Liver (tissue), 9 donors: Measurements from ENCODE around the gene PZP. TPM values are rescaled to one million over a fixed set of nuclear protein-coding genes. Genes with fewer than 3 reads are reported as not detected.
A peak's percentile ranks its signal among the peaks of the same experiment; 100 is the strongest.

Experiments used
- DNase-seq: peaks from one replicate; pipeline ENCODE4 v3.0.0-alpha.2; 2017; ENCODE audit warnings: low spot score
- H3K27ac ChIP-seq, 2 donors: one replicate each; pipeline ENCODE4 v1.7.0; 2013; ENCODE audit warnings: inconsistent platforms in 2 of 2, low read length in 2 of 2, control low read depth in 1 of 2, low read depth in 1 of 2, mild to moderate bottlenecking in 1 of 2
- H3K27me3 ChIP-seq, 4 donors: one replicate each; pipeline versions ENCODE4 v1.6.1 to v1.7.0; 2013; ENCODE audit warnings: low read length in 3 of 4, inconsistent platforms in 1 of 4, mild to moderate bottlenecking in 1 of 4, moderate library complexity in 1 of 4; ENCODE audit not compliant: control insufficient read depth in 4 of 4, insufficient read depth in 4 of 4
- H3K36me3 ChIP-seq, 4 donors: one replicate each; pipeline versions ENCODE4 v1.6.1 to v1.7.0; 2013; ENCODE audit warnings: low read length in 3 of 4, mild to moderate bottlenecking in 3 of 4, low read depth in 1 of 4, moderate library complexity in 1 of 4; ENCODE audit not compliant: control insufficient read depth in 4 of 4, insufficient read depth in 3 of 4
- H3K4me1 ChIP-seq, 4 donors: one replicate each; pipeline versions ENCODE4 v1.6.1 to v1.7.0; 2013; ENCODE audit warnings: low read length in 3 of 4, mild to moderate bottlenecking in 3 of 4, moderate library complexity in 1 of 4; ENCODE audit not compliant: control insufficient read depth in 4 of 4, insufficient read depth in 4 of 4
- H3K4me3 ChIP-seq, 3 donors: one replicate each; pipeline versions ENCODE4 v1.6.1 to v1.7.0; 2013; ENCODE audit warnings: low read length in 3 of 3, control low read depth in 1 of 3, low read depth in 1 of 3, mild to moderate bottlenecking in 1 of 3
- H3K9ac ChIP-seq, 2 donors: one replicate each; pipeline ENCODE4 v1.7.0; 2013; ENCODE audit warnings: low read length in 2 of 2, mild to moderate bottlenecking in 2 of 2, moderate library complexity in 2 of 2, control low read depth in 1 of 2, low read depth in 1 of 2
- H3K9me3 ChIP-seq, 4 donors: one replicate each; pipeline versions ENCODE4 v1.6.1 to v1.7.0; 2013; ENCODE audit warnings: low read length in 3 of 4; ENCODE audit not compliant: control insufficient read depth in 4 of 4
- EGR1 ChIP-seq, 2 donors: IDR thresholded peaks; 2 replicates each; pipeline ENCODE4 v1.6.1; 2016 to 2018; ENCODE audit warnings: antibody characterized with exemption in 2 of 2, low read depth in 2 of 2
- HNF4A ChIP-seq, 2 donors: conservative IDR thresholded peaks; 2 replicates each; pipeline ENCODE4 v1.6.1; 2016; ENCODE audit warnings: antibody characterized with exemption in 2 of 2, mild to moderate bottlenecking in 2 of 2
- HNF4G ChIP-seq: IDR thresholded peaks from 2 replicates; pipeline ENCODE4 v1.6.1; 2016; ENCODE audit warnings: antibody characterized with exemption
- NR2F2 ChIP-seq: IDR thresholded peaks from 2 replicates; pipeline ENCODE4 v1.6.1; 2016; ENCODE audit warnings: antibody characterized with exemption
- RAD21 ChIP-seq, 2 donors: IDR thresholded peaks; 2 replicates each; pipeline ENCODE4 v1.6.1; 2016; ENCODE audit warnings: antibody characterized with exemption in 2 of 2, mild to moderate bottlenecking in 2 of 2
- RXRA ChIP-seq, 2 donors: IDR thresholded peaks; 2 replicates each; pipeline ENCODE4 v1.6.1; 2017 to 2018; ENCODE audit warnings: antibody characterized with exemption in 2 of 2, mild to moderate bottlenecking in 1 of 2
- SP1 ChIP-seq: IDR thresholded peaks from 2 replicates; pipeline ENCODE4 v1.6.1; 2018; ENCODE audit warnings: antibody characterized with exemption, mild to moderate bottlenecking
- TAF1 ChIP-seq: conservative IDR thresholded peaks from 2 replicates; pipeline ENCODE4 v1.6.1; 2016; ENCODE audit warnings: antibody characterized with exemption, mild to moderate bottlenecking
- YY1 ChIP-seq: IDR thresholded peaks from 2 replicates; pipeline ENCODE4 v1.6.1; 2016; ENCODE audit warnings: antibody characterized with exemption, mild to moderate bottlenecking
- WGBS: extraction: QIAGEN DNeasy Blood & Tissue Kit; methylation state at CpG from one replicate; pipeline ENCODE4 v1.1.7; 2013; 5-methylcytosine and 5-hydroxymethylcytosine counted together
- polyA plus RNA-seq, 2 donors: library from polyadenylated mRNA; stranded (reverse) in 1 of 2; unstranded in 1 of 2; fragments of 200-250 nt in 1 of 2; fragments of >200 nt in 1 of 2; fragmentation: Nextera tagmentation in 1 of 2; extraction: Ambion mirVana in 1 of 2; gene quantifications; one replicate each; pipeline versions ENCODE4 v1.2.1 to v1.2.3, GENCODE V29; 2013 to 2015
- total RNA-seq, 2 donors: library from RNA; depleted of rRNA; stranded (reverse); fragments of >200 nt; gene quantifications; one replicate each; pipeline ENCODE4 v1.2.3, GENCODE V29; 2014
- TF ChIP-seq, protein P1 (sequence below): IDR thresholded peaks from 2 replicates; pipeline ENCODE4 v1.6.1; 2016; ENCODE audit warnings: antibody characterized with exemption
- TF ChIP-seq, protein P2 (sequence below): IDR thresholded peaks from 2 replicates; pipeline ENCODE4 v1.6.1; 2016; ENCODE audit warnings: antibody characterized with exemption
- TF ChIP-seq, protein P3 (sequence below): IDR thresholded peaks from 2 replicates; pipeline ENCODE4 v1.6.1; 2016; ENCODE audit warnings: antibody characterized with exemption, mild to moderate bottlenecking
- donor health status: healthy.
- donor health status: healthy.
- donor health status: healthy.
- donor health status: healthy.
- donor health status: healthy.

The PZP gene
- total and polyA plus RNA-seq, 4 donors = 0.05 to 18.7 (median 2.8) TPM

DNA sequence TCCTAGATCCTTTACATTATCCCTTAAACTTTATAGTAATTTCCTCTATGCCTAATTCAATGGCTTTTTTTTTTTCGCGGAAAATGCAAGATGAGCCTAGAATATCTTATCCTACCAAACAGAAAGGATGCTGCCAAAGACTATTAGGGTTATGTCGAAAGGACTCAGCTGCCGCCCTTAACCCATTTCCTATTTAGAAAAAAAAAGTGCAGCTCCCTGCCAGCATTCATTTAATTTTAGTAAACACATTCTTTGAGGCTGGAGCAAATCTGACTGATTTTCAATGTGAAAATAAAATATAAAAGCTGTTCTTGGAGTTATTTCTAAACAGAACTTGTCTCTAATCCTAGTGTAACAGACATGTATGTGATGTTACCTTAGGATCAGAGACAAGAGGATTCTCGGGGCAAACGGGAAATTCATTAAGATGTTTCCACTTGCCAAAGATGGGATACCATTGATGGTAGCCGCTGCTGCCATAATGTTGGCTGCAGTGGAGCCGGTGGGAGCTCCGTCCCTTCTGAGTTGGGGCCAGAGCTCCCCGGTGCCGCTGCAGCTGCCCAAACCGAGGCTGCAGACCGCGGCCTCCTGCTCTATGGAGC, 84.3 kb downstream of the PZP start:
- 60% methylated on average over 14 of the region's 14 CpGs for WGBS
- Histone ChIP-seq H3K9me3 (no peaks in the 10 kb centered on the region), H3K4me3 (peak overlapping the region; percentile 24 to 53 (median 25)), H3K9ac (peak overlapping the region in 1 of 2 donors; percentile 72), H3K27ac (peak overlapping the region; percentile 64 to 70), H3K27me3 (no peaks in the 10 kb centered on the region), H3K4me1 (peaks cover 7 to 48% (median 27%) of the 10 kb centered on the region in 4 donors), H3K36me3 (no peaks in the 10 kb centered on the region)
- no peak for DNase-seq
- TF ChIP-seq RAD21 (IDR thresholded peaks at IDR 0.05) = peak in 1 of 2 donors; percentile 21
- TF ChIP-seq SP1 = peak; percentile 2
- TF ChIP-seq YY1 = no peak
- TF ChIP-seq EGR1 (IDR thresholded peaks at IDR 0.05; ENCODE audit: low read depth in 2 of 2) = no peak
- TF ChIP-seq RXRA (IDR thresholded peaks at IDR 0.05) = no peak

DNA sequence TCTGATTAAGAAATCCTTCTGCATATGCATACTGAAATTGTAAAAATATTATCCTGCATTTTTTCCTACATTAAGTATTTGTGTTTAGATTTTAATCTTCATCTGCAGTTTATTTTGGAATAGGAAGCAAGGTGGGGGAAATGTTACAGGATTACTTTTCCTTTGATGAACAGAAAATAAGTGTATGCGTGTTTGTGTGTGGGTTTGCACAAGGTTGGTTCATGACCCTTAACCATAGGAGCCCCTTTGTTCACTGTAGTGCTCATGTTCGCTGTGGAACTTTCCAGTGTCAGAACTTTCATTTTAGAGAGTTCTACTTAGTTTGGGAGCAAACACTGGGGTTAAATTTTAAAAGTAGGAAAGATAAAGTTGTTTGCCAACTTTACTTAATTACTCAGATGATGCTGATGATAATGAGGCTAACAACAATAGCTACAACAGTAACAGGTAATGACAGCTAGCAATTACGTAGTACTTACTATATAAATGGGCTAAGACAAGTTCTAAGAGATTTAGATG, 86.0 kb downstream of the PZP start:
- Histone ChIP-seq H3K27me3 (no peaks in the 10 kb centered on the region), H3K4me1 (peaks cover 8 to 61% (median 35%) of the 10 kb centered on the region in 4 donors), H3K9me3 (no peaks in the 10 kb centered on the region), H3K36me3 (no peaks in the 10 kb centered on the region), H3K4me3 (peak overlapping the region in 2 of 3 donors; percentile 12 to 23), H3K27ac (peak overlapping the region; percentile 78 to 86), H3K9ac (peak overlapping the region; percentile 25 to 77)
- no peak for TF ChIP-seq HNF4G
- TF ChIP-seq RAD21 (IDR thresholded peaks at IDR 0.05) = peak in 1 of 2 donors; percentile 36
- peak; percentile 44 for TF ChIP-seq NR2F2
- TF ChIP-seq TAF1 = no peak
- TF ChIP-seq, protein P1, sequence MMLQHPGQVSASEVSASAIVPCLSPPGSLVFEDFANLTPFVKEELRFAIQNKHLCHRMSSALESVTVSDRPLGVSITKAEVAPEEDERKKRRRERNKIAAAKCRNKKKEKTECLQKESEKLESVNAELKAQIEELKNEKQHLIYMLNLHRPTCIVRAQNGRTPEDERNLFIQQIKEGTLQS = peak; percentile 21
- peak; percentile 51 to 53 for TF ChIP-seq HNF4A (conservative IDR thresholded peaks at IDR 0.05)
- TF ChIP-seq, protein P2, sequence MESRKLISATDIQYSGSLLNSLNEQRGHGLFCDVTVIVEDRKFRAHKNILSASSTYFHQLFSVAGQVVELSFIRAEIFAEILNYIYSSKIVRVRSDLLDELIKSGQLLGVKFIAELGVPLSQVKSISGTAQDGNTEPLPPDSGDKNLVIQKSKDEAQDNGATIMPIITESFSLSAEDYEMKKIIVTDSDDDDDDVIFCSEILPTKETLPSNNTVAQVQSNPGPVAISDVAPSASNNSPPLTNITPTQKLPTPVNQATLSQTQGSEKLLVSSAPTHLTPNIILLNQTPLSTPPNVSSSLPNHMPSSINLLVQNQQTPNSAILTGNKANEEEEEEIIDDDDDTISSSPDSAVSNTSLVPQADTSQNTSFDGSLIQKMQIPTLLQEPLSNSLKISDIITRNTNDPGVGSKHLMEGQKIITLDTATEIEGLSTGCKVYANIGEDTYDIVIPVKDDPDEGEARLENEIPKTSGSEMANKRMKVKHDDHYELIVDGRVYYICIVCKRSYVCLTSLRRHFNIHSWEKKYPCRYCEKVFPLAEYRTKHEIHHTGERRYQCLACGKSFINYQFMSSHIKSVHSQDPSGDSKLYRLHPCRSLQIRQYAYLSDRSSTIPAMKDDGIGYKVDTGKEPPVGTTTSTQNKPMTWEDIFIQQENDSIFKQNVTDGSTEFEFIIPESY = no peak
- peak; percentile 70 to 78 for TF ChIP-seq RXRA (IDR thresholded peaks at IDR 0.05)
- peak; percentile 64 for TF ChIP-seq YY1
- TF ChIP-seq, protein P3, sequence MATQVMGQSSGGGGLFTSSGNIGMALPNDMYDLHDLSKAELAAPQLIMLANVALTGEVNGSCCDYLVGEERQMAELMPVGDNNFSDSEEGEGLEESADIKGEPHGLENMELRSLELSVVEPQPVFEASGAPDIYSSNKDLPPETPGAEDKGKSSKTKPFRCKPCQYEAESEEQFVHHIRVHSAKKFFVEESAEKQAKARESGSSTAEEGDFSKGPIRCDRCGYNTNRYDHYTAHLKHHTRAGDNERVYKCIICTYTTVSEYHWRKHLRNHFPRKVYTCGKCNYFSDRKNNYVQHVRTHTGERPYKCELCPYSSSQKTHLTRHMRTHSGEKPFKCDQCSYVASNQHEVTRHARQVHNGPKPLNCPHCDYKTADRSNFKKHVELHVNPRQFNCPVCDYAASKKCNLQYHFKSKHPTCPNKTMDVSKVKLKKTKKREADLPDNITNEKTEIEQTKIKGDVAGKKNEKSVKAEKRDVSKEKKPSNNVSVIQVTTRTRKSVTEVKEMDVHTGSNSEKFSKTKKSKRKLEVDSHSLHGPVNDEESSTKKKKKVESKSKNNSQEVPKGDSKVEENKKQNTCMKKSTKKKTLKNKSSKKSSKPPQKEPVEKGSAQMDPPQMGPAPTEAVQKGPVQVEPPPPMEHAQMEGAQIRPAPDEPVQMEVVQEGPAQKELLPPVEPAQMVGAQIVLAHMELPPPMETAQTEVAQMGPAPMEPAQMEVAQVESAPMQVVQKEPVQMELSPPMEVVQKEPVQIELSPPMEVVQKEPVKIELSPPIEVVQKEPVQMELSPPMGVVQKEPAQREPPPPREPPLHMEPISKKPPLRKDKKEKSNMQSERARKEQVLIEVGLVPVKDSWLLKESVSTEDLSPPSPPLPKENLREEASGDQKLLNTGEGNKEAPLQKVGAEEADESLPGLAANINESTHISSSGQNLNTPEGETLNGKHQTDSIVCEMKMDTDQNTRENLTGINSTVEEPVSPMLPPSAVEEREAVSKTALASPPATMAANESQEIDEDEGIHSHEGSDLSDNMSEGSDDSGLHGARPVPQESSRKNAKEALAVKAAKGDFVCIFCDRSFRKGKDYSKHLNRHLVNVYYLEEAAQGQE = peak; percentile 42
- peak; percentile 78 for TF ChIP-seq SP1
- DNase-seq = no peak
- WGBS = 25% methylated on average over 3 of the region's 3 CpGs
